GM12874 (cell line): ENCODE results near the gene MB.

Experiments
- CTCF ChIP-seq: IDR thresholded peaks from 2 replicates; pipeline ENCODE4 v1.5.1; 2011; ENCODE audit warnings: low read depth, mild to moderate bottlenecking, control low read depth, low read length, moderate library complexity; ENCODE audit not compliant: insufficient read depth

The MB gene

GRCh38 chr22:35564975-35565867 is 51.9 kb downstream of the MB start:
- no peak for TF ChIP-seq CTCF

- no peak for TF ChIP-seq CTCF
Measured at GRCh38 chr22:35563211-35563610, 53.9 kb downstream of the MB start.

- no peak for TF ChIP-seq CTCF
Measured at GRCh38 chr22:35561796-35562526, 55.2 kb downstream of the MB start.

GRCh38 chr22:35560824-35561223 is 56.3 kb downstream of the MB start:
- TF ChIP-seq CTCF = no peak

- TF ChIP-seq CTCF = no peak
Measured at GRCh38 chr22:35560366-35560765, 56.8 kb downstream of the MB start.

GRCh38 chr22:35559354-35560005 is 57.6 kb downstream of the MB start:
- TF ChIP-seq CTCF = no peak

GRCh38 chr22:35558719-35559118 is 58.4 kb downstream of the MB start:
- TF ChIP-seq CTCF = no peak
